Body of pancreas (tissue), 4 donors: ENCODE data around the gene GHRHR.

Experiments
- CTCF ChIP-seq, 7 experiments: fragments of 450-650 bp in 4 of 7; fragments of 200-600 bp in 3 of 7; sonication (generic) in 3 of 7; IDR thresholded peaks; one replicate each; pipeline ENCODE4 v1.5.1; 2016 to 2019; ENCODE audit warnings: antibody characterized with exemption in 7 of 7
- POLR2A ChIP-seq, 3 donors: fragments of 450-650 bp; IDR thresholded peaks; one replicate each; pipeline ENCODE4 v1.6.1; 2016; ENCODE audit warnings: antibody characterized with exemption in 3 of 3, mild to moderate bottlenecking in 2 of 3

- TF ChIP-seq CTCF (IDR thresholded peaks at IDR 0.05) (no peak), POLR2A (IDR thresholded peaks at IDR 0.05) (no peak)
Measured at GRCh38 chr7:31003721-31004120, 40.0 kb downstream of the GHRHR start.
